Spleen (tissue), 11 donors: ENCODE results near the gene MVB12A. TPM values are rescaled to one million over a fixed set of nuclear protein-coding genes. Genes with fewer than 3 reads are reported as not detected.

Source experiments
- DNase-seq: peaks from one replicate; pipeline ENCODE4 v3.0.0-alpha.2; 2020
- H3K27ac ChIP-seq, 8 donors: fragments of 200-600 bp; sonication (generic) in 7 of 8; 1 replicate in 4 of 8; 2 replicates in 4 of 8; pipeline versions ENCODE4 v1.5.0 to v1.8.0; 2016 to 2021; ENCODE audit warnings: inconsistent platforms in 4 of 8, mild to moderate bottlenecking in 4 of 8, moderate library complexity in 1 of 8
- H3K27me3 ChIP-seq, 7 donors: fragments of 200-600 bp; sonication (generic) in 6 of 7; replicated peaks in 1 of 7; 1 replicate in 4 of 7; 2 replicates in 3 of 7; pipeline versions ENCODE4 v1.5.0 to v1.8.0; 2016 to 2021; ENCODE audit warnings: inconsistent platforms in 3 of 7, mild to moderate bottlenecking in 1 of 7
- H3K36me3 ChIP-seq, 6 donors: fragments of 200-600 bp; sonication (generic) in 5 of 6; 1 replicate in 4 of 6; 2 replicates in 2 of 6; pipeline versions ENCODE4 v1.5.0 to v1.8.0; 2016 to 2021; ENCODE audit warnings: inconsistent platforms in 2 of 6
- H3K4me1 ChIP-seq, 6 donors: fragments of 200-600 bp; sonication (generic) in 5 of 6; 1 replicate in 3 of 6; 2 replicates in 3 of 6; pipeline versions ENCODE4 v1.5.0 to v1.8.0; 2016 to 2021; ENCODE audit warnings: inconsistent platforms in 3 of 6
- H3K4me3 ChIP-seq, 8 donors: fragments of 200-600 bp; sonication (generic) in 7 of 8; 1 replicate in 4 of 8; 2 replicates in 4 of 8; pipeline versions ENCODE4 v1.5.0 to v1.8.0; 2016 to 2021; ENCODE audit warnings: inconsistent platforms in 4 of 8, mild to moderate bottlenecking in 4 of 8, moderate library complexity in 2 of 8
- H3K9me3 ChIP-seq, 8 donors: fragments of 200-600 bp; sonication (generic) in 7 of 8; 1 replicate in 4 of 8; 2 replicates in 4 of 8; pipeline versions ENCODE4 v1.5.0 to v1.8.0; 2016 to 2021; ENCODE audit warnings: inconsistent platforms in 4 of 8
- POLR2A ChIP-seq, 3 donors: fragments of 450-650 bp; IDR thresholded peaks; one replicate each; pipeline ENCODE4 v1.5.1; 2017; ENCODE audit warnings: antibody characterized with exemption in 3 of 3, mild to moderate bottlenecking in 1 of 3
- POLR2AphosphoS5 ChIP-seq, 3 donors: sonication (generic); formaldehyde crosslinking; IDR thresholded peaks; one replicate each; pipeline ENCODE4 v1.5.1; 2017; ENCODE audit warnings: antibody characterized with exemption in 3 of 3
- WGBS, 5 donors: extraction: QIAGEN DNeasy Blood & Tissue Kit in 3 of 5; methylation state at CpG; one replicate each; pipeline versions ENCODE4 v1.1.5 to v1.1.7; 2013 to 2018; 5-methylcytosine and 5-hydroxymethylcytosine counted together
- intact Hi-C: fragments of 100-400 bp; cut with DNase I; formaldehyde crosslinking; loops from one replicate; pipeline ENCODE4 v1.15.0; 2023; ENCODE audit warnings: low total_unique reads
- polyA plus RNA-seq, 3 donors: library from polyadenylated mRNA; stranded (reverse); fragments of 200-250 nt; gene quantifications; one replicate each; pipeline ENCODE4 v1.2.1, GENCODE V29; 2013
- total RNA-seq, 7 donors: library from RNA; depleted of rRNA in 3 of 7; stranded (reverse); fragments of >200 nt in 3 of 7; fragmentation: NEBNext Ultra II Directional in 4 of 7; extraction: Animal tissue kit (Norgen Biotek cat#: 25700) in 4 of 7; gene quantifications; one replicate each; pipeline versions ENCODE4 v1.1.0 to v1.2.1, GENCODE V29; 2016 to 2021
- TF ChIP-seq, protein P1 (sequence below), 11 experiments: fragments of 200-600 bp in 7 of 11; fragments of 450-650 bp in 4 of 11; sonication (generic) in 4 of 11; IDR thresholded peaks in 8 of 11; conservative IDR thresholded peaks in 3 of 11; 1 replicate in 7 of 11; 2 replicates in 4 of 11; pipeline versions ENCODE4 v1.4.0 to v1.8.0; 2016 to 2021; ENCODE audit warnings: antibody characterized with exemption in 11 of 11, inconsistent platforms in 4 of 11, mild to moderate bottlenecking in 1 of 11
- donor health status: healthy with polysubstance abuse.
- donor health status: DM: no; HTN: no; CAD: no; lungs with moderate emphysema.
- donor health status: DM: no; HTN: no; CAD: no.
- donor health status: Bipolar disorder and iron deficiency.
- donor health status: healthy.
- donor health status: DM: no; HTN: no; CAD: no.
- donor health status: DM: yes; HTN: yes; CAD: no.

MVB12A gene
- total and polyA plus RNA-seq, 10 donors: 31.7 to 62.0 (median 39.9) TPM

DNA sequence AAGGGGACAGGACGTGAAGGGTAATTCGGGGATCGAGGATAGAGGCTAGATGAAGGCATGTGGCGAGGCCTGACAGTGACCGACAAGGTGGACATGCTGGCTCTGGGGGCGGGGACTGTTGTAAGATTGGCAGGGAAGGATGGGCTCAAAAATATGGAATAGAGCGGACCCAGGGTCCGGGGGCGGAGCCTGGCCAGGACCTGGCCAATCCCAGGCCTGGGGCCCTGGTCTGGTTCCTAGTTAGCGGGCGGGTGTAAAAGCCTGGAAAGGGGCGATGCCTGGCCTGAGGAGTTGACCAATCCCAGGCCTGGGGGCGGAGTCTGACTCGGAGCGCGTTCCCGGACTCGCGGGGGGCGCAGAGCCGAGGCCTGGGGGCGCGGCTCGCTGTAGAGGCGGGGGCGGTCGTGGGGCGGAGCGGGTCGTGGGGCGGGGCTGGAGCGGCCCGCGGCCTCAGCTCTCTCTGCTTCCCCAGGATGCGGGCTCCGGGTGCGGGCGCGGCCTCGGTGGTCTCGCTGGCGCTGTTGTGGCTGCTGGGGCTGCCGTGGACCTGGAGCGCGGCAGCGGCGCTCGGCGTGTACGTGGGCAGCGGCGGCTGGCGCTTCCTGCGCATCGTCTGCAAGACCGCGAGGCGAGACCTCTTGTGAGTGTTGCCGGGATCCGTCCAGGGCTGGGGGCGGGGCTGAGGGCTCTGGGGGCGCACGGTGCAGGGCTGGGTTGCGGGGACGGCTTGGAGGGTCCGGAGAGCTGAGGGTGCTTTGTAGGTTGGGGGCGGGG lies 50.4 kb downstream of the MVB12A start, which contains the start of gene SLC27A1:
SLC27A1 (plus strand) TSS at position 457 of the 774 bp plus-strand sequence; CDS start at position 474, 17 bp downstream.
- peak; percentile 97 for DNase-seq
- peaks cover 11 to 70% (median 39%) of the 10 kb centered on the region in 6 donors for H3K4me1 ChIP-seq
- peak within 1 kb of the TSS; percentile 58 to 89 (median 74) for H3K4me3 ChIP-seq
- intact Hi-C loops: no loop called here
- peak within 1 kb of the TSS; percentile 48 to 89 (median 84) for H3K27ac ChIP-seq
- H3K9me3 ChIP-seq: no peaks in the 10 kb centered on the region
- TF ChIP-seq, protein P1, sequence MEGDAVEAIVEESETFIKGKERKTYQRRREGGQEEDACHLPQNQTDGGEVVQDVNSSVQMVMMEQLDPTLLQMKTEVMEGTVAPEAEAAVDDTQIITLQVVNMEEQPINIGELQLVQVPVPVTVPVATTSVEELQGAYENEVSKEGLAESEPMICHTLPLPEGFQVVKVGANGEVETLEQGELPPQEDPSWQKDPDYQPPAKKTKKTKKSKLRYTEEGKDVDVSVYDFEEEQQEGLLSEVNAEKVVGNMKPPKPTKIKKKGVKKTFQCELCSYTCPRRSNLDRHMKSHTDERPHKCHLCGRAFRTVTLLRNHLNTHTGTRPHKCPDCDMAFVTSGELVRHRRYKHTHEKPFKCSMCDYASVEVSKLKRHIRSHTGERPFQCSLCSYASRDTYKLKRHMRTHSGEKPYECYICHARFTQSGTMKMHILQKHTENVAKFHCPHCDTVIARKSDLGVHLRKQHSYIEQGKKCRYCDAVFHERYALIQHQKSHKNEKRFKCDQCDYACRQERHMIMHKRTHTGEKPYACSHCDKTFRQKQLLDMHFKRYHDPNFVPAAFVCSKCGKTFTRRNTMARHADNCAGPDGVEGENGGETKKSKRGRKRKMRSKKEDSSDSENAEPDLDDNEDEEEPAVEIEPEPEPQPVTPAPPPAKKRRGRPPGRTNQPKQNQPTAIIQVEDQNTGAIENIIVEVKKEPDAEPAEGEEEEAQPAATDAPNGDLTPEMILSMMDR (IDR thresholded peaks at IDR 0.05 in 8 of 11, conservative IDR thresholded peaks at IDR 0.05 in 3 of 11): no peak
- TF ChIP-seq POLR2AphosphoS5 (IDR thresholded peaks at IDR 0.05) (peak; percentile 49 to 82 (median 68)), POLR2A (IDR thresholded peaks at IDR 0.05) (no peak)
- peaks cover 0 to under 1% (median 0%) of the 10 kb centered on the region in 7 donors for H3K27me3 ChIP-seq
- no peaks in the 10 kb centered on the region for H3K36me3 ChIP-seq
- WGBS, 5 donors: 0 to 1% (median 1%) methylated on average over 20 to 67 of the region's 67 CpGs

DNA sequence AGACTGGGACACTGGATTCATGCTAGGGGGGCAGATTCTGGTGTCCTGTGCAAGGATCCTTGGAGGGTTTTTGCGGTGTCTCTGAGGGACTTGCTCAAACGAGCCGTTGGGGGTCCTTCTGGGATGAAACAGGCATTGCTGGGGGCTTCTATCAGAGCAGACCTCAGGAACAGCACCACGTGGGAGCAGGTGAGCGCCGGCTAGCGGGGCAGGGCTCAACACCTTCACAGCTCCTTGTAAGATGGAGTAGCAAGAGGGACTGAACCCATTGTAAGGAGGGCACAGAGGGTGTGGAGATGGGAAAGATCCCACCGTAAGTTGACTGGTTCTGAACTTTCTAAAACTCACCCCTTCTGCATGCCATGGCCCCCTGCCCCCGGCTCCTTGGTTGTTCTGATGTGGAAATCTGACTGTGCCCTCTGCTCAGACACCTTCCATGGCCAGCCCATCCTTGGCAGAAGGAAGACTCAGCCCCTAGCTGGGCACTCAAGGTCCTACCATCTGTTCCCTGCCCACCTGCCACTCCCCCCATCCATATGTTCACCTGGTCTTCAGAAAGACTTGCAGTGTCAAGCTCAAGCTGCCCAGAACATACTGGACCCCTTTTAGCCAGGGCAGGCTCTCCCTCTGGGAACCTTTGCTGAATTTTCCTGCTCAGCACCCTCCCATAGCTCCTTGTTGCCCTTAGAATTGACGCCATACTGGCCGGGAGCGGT lies 51.7 kb downstream of the MVB12A start:
- intact Hi-C loops: no loop called here
- DNase-seq: no peak
- WGBS, 5 donors: 61 to 72% (median 67%) methylated on average over 12 of the region's 12 CpGs
- no peaks in the 10 kb centered on the region for H3K9me3 ChIP-seq
- no peaks in the 10 kb centered on the region for H3K36me3 ChIP-seq
- H3K27ac ChIP-seq: peak overlapping the region in 2 of 8 donors; percentile 83 to 87
- no peaks in the 10 kb centered on the region for H3K27me3 ChIP-seq
- peak overlapping the region in 4 of 8 donors; percentile 72 to 89 (median 80) for H3K4me3 ChIP-seq
- TF ChIP-seq POLR2AphosphoS5 (IDR thresholded peaks at IDR 0.05): no peak
- peaks cover 11 to 69% (median 41%) of the 10 kb centered on the region in 6 donors for H3K4me1 ChIP-seq

DNA sequence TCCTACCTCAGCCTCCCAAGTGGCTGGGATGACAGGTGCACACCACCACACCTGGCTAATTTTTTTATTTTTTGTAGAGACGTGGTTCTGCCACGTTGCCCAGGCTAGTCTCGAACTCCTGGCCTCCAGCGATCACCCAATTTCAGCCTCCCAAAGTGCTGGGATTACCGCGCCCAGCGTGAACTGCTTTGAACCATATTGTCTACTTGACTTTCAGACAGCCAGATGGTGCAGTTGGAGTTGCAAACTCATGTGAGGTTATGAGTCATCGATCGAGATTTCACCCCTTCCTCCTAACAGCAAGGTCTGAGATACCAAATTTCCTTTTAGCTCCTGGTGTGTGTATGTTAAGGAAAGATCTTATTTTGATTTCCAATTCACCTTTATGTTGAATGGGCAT lies 53.2 kb downstream of the MVB12A start:
- peaks cover 11 to 67% (median 41%) of the 10 kb centered on the region in 6 donors for H3K4me1 ChIP-seq

More for the DNA sequence above, 53.2 kb downstream of the MVB12A start:
- TF ChIP-seq POLR2A (IDR thresholded peaks at IDR 0.05): no peak
- TF ChIP-seq, protein P1 (IDR thresholded peaks at IDR 0.05 in 8 of 11, conservative IDR thresholded peaks at IDR 0.05 in 3 of 11): no peak
- TF ChIP-seq POLR2AphosphoS5 (IDR thresholded peaks at IDR 0.05): no peak
- Histone ChIP-seq H3K36me3 (no peaks in the 10 kb centered on the region), H3K4me3 (no peak overlapping the region), H3K27ac (peak overlapping the region in 2 of 8 donors; percentile 31 to 34), H3K9me3 (no peaks in the 10 kb centered on the region), H3K27me3 (no peaks in the 10 kb centered on the region)
- 58 to 77% (median 66%) methylated on average over 9 of the region's 9 CpGs for WGBS, 5 donors
- DNase-seq: no peak
- intact Hi-C loops: no loop called here

Other genes starting within 250 kb of the MVB12A start
- 10 to 100 TPM; 17.2 to 30.4 (median 25.9) TPM for gene USE1, start 204.7 kb upstream of the MVB12A start, total RNA-seq
- 10 to 100 TPM; 65.1 to 74.4 (median 65.4) TPM for gene USE1, start 204.7 kb upstream of the MVB12A start, polyA plus RNA-seq
- 10 to 100 TPM in 6 of 7 donors, 1 to 10 TPM in 1; 7.7 to 28.6 (median 25.4) TPM for gene OCEL1, start 193.8 kb upstream of the MVB12A start, total RNA-seq
- gene OCEL1, start 193.8 kb upstream of the MVB12A start, polyA plus RNA-seq: 10 to 100 TPM; 20.4 to 31.8 (median 24.3) TPM
- 10 to 100 TPM; 11.6 to 15.0 (median 14.5) TPM for gene NR2F6, start 174.1 kb upstream of the MVB12A start, total RNA-seq
- gene NR2F6, start 174.1 kb upstream of the MVB12A start, polyA plus RNA-seq: 10 to 100 TPM in 1 of 3 donors, 1 to 10 TPM in 2; 6.6 to 11.9 (median 7.8) TPM
- gene USHBP1, start 155.3 kb upstream of the MVB12A start, total RNA-seq: 10 to 100 TPM in 2 of 7 donors, 1 to 10 TPM in 5; 4.4 to 16.6 (median 7.6) TPM
- 10 to 100 TPM in 2 of 3 donors, 1 to 10 TPM in 1; 3.1 to 16.6 (median 12.4) TPM for gene USHBP1, start 155.3 kb upstream of the MVB12A start, polyA plus RNA-seq
- 10 to 100 TPM; 61.7 to 84.3 (median 71.3) TPM for gene BABAM1, start 152.6 kb upstream of the MVB12A start, total RNA-seq
- 100 to 1,000 TPM in 2 of 3 donors, 10 to 100 TPM in 1; 74.8 to 133 (median 114) TPM for gene BABAM1, start 152.6 kb upstream of the MVB12A start, polyA plus RNA-seq
- gene ANKLE1, start 138.1 kb upstream of the MVB12A start, total RNA-seq: 1 to 10 TPM; 1.9 to 5.0 (median 3.1) TPM
- 1 to 10 TPM; 2.2 to 4.3 (median 2.4) TPM for gene ANKLE1, start 138.1 kb upstream of the MVB12A start, polyA plus RNA-seq
- 10 to 100 TPM in 5 of 7 donors, 1 to 10 TPM in 2; 7.7 to 18.7 (median 13.2) TPM for gene ABHD8, start 116.6 kb upstream of the MVB12A start, total RNA-seq
- gene ABHD8, start 116.6 kb upstream of the MVB12A start, polyA plus RNA-seq: 10 to 100 TPM in 1 of 3 donors, 1 to 10 TPM in 2; 6.5 to 12.6 (median 7.9) TPM
- 10 to 100 TPM; 37.5 to 93.2 (median 57.8) TPM for gene MRPL34, start 114.2 kb upstream of the MVB12A start, total RNA-seq
- 100 to 1,000 TPM in 2 of 3 donors, 10 to 100 TPM in 1; 95.4 to 153 (median 152) TPM for gene MRPL34, start 114.2 kb upstream of the MVB12A start, polyA plus RNA-seq
- 10 to 100 TPM; 10.5 to 25.6 (median 22.4) TPM for gene DDA1, start 110.5 kb upstream of the MVB12A start, total RNA-seq
- 10 to 100 TPM; 28.7 to 42.2 (median 37.7) TPM for gene DDA1, start 110.5 kb upstream of the MVB12A start, polyA plus RNA-seq
- gene ANO8, start 85.2 kb upstream of the MVB12A start, total RNA-seq: 10 to 100 TPM in 2 of 7 donors, 1 to 10 TPM in 5; 6.5 to 12.0 (median 9.4) TPM
- gene ANO8, start 85.2 kb upstream of the MVB12A start, polyA plus RNA-seq: 1 to 10 TPM; 1.1 to 4.4 (median 1.5) TPM
- gene GTPBP3, start 82.5 kb upstream of the MVB12A start, total RNA-seq: 10 to 100 TPM; 19.4 to 44.1 (median 28.2) TPM
- gene GTPBP3, start 82.5 kb upstream of the MVB12A start, polyA plus RNA-seq: 10 to 100 TPM; 13.0 to 24.5 (median 17.5) TPM
- gene PLVAP, start 42.7 kb upstream of the MVB12A start, total RNA-seq: 100 to 1,000 TPM; 233 to 555 (median 350) TPM
- gene PLVAP, start 42.7 kb upstream of the MVB12A start, polyA plus RNA-seq: 10 to 100 TPM; 26.6 to 57.9 (median 46.6) TPM
- gene CCDC194, start 25.9 kb upstream of the MVB12A start, total RNA-seq: 1 to 10 TPM in 6 of 7 donors, not detected in 1; 1.0 to 2.2 (median 1.7) TPM
- under 1 TPM; 0.13 to 0.18 (median 0.15) TPM for gene CCDC194, start 25.9 kb upstream of the MVB12A start, polyA plus RNA-seq
- gene BST2, start 14.4 kb upstream of the MVB12A start, total RNA-seq: 100 to 1,000 TPM; 159 to 257 (median 172) TPM
- 100 to 1,000 TPM in 2 of 3 donors, 10 to 100 TPM in 1; 91.4 to 240 (median 163) TPM for gene BST2, start 14.4 kb upstream of the MVB12A start, polyA plus RNA-seq
- gene TMEM221, start 28.6 kb downstream of the MVB12A start, total RNA-seq: not detected
- under 1 TPM in 2 of 3 donors, not detected in 1; 0.03 to 0.20 TPM for gene TMEM221, start 28.6 kb downstream of the MVB12A start, polyA plus RNA-seq
- not detected for gene NXNL1, start 40.9 kb downstream of the MVB12A start, total RNA-seq
- not detected for gene NXNL1, start 40.9 kb downstream of the MVB12A start, polyA plus RNA-seq
- 10 to 100 TPM; 11.3 to 23.3 (median 18.6) TPM for gene SLC27A1, start 50.5 kb downstream of the MVB12A start, total RNA-seq
- 10 to 100 TPM in 1 of 3 donors, 1 to 10 TPM in 2; 4.8 to 14.7 (median 9.3) TPM for gene SLC27A1, start 50.5 kb downstream of the MVB12A start, polyA plus RNA-seq
- 100 to 1,000 TPM in 2 of 7 donors, 10 to 100 TPM in 5; 70.6 to 111 (median 83.7) TPM for gene PGLS, start 91.6 kb downstream of the MVB12A start, total RNA-seq
- 100 to 1,000 TPM in 2 of 3 donors, 10 to 100 TPM in 1; 94.8 to 118 (median 109) TPM for gene PGLS, start 91.6 kb downstream of the MVB12A start, polyA plus RNA-seq
- 100 to 1,000 TPM in 4 of 7 donors, 10 to 100 TPM in 3; 89.4 to 146 (median 116) TPM for gene COLGALT1, start 135.6 kb downstream of the MVB12A start, total RNA-seq
- 10 to 100 TPM; 52.4 to 86.4 (median 83.1) TPM for gene COLGALT1, start 135.6 kb downstream of the MVB12A start, polyA plus RNA-seq